ENCODE data around the gene KPRP. TPM values are rescaled to one million over a fixed set of nuclear protein-coding genes. Genes with fewer than 3 reads are reported as not detected.

The KPRP gene
- total RNA-seq, 1 experiment from 2014 or later = not detected

GRCh38 chr1:152796421-152796820 is 38.6 kb downstream of the KPRP start, which contains the start of gene LCE1D:
Gene LCE1D, plus strand, starts transcription at chr1:152796721. Its CDS starts 1,074 bp downstream, at chr1:152797795.
- no peaks in the 10 kb centered on the region for H3K27me3 ChIP-seq (replicated peaks; ENCODE audit: control insufficient read depth, insufficient read depth, low read length)
- no peak within 1 kb of the TSS for H3K4me3 Mint-ChIP-seq (ENCODE audit: unreplicated experiment)
- no peaks in the 10 kb centered on the region; the same call in 1 of the 2 replicates for H3K9me3 ChIP-seq
- no peak within 1 kb of the TSS for H3K4me3 ChIP-seq (ENCODE audit: low read depth, low read length)
- CTCF ChIA-PET = no interaction called here
- H3K27me3 Mint-ChIP-seq (ENCODE audit: insufficient read depth, unreplicated experiment) = peaks cover 16% of the 10 kb centered on the region
- intact Hi-C loops (cut with micrococcal nuclease; ENCODE audit: unreplicated experiment) = no loop called here
- no peaks in the 10 kb centered on the region for H3K36me3 ChIP-seq (ENCODE audit: control insufficient read depth, insufficient read depth, low read length)
- POLR2A ChIA-PET = no interaction called here
- TF ChIP-seq CTCF (IDR thresholded peaks at IDR 0.05; ENCODE audit: insufficient read depth in 1 of 2, low read depth in 1 of 2, low read length in 1 of 2, severe bottlenecking in 1 of 2, unreplicated experiment in 1 of 2) = no peak
- H3K4me1 ChIP-seq = no peaks in the 10 kb centered on the region
- BruUV-seq (replicated peaks) = no TSS peak
- H3K4me1 Mint-ChIP-seq (ENCODE audit: low read depth, unreplicated experiment) = no peaks in the 10 kb centered on the region
- no peak within 1 kb of the TSS for H3K27ac Mint-ChIP-seq (ENCODE audit: unreplicated experiment)
- no peaks in the 10 kb centered on the region for H3K36me3 Mint-ChIP-seq (ENCODE audit: insufficient read depth, unreplicated experiment)
- DNase-seq = no peak
- H3K9me3 Mint-ChIP-seq (ENCODE audit: unreplicated experiment) = no peaks in the 10 kb centered on the region

GRCh38 chr1:152801333-152801732 is 43.5 kb downstream of the KPRP start:
- Mint-ChIP-seq H3K4me1 (ENCODE audit: low read depth, unreplicated experiment) (no peaks in the 10 kb centered on the region), H3K4me3 (ENCODE audit: unreplicated experiment) (no peak overlapping the region), H3K27ac (ENCODE audit: unreplicated experiment) (no peak overlapping the region), H3K36me3 (ENCODE audit: insufficient read depth, unreplicated experiment) (no peaks in the 10 kb centered on the region), H3K27me3 (ENCODE audit: insufficient read depth, unreplicated experiment) (peaks cover 31% of the 10 kb centered on the region), H3K9me3 (ENCODE audit: unreplicated experiment) (no peaks in the 10 kb centered on the region)
- Histone ChIP-seq H3K36me3 (ENCODE audit: control insufficient read depth, insufficient read depth, low read length) (no peaks in the 10 kb centered on the region), H3K9me3 (no peaks in the 10 kb centered on the region; the same call in 1 of the 2 replicates), H3K27me3 (replicated peaks; ENCODE audit: control insufficient read depth, insufficient read depth, low read length) (no peaks in the 10 kb centered on the region), H3K4me3 (ENCODE audit: low read depth, low read length) (no peak overlapping the region), H3K4me1 (no peaks in the 10 kb centered on the region)
- ChIA-PET CTCF (no interaction called here), POLR2A (no interaction called here)
- no peak for TF ChIP-seq CTCF (IDR thresholded peaks at IDR 0.05; ENCODE audit: insufficient read depth in 1 of 2, low read depth in 1 of 2, low read length in 1 of 2, severe bottlenecking in 1 of 2, unreplicated experiment in 1 of 2)
- no TSS peak for BruUV-seq (replicated peaks)
- no peak for DNase-seq
- intact Hi-C loops (cut with micrococcal nuclease; ENCODE audit: unreplicated experiment) = no loop called here

GRCh38 chr1:152806576-152806975 is 48.8 kb downstream of the KPRP start, which contains the start of gene LCE1C:
Gene LCE1C, minus strand, starts transcription at chr1:152806651. Its CDS starts 1,173 bp downstream, at chr1:152805478.
- H3K4me3 Mint-ChIP-seq (ENCODE audit: unreplicated experiment) = no peak within 1 kb of the TSS
- no TSS peak for BruUV-seq (replicated peaks)
- no peaks in the 10 kb centered on the region for H3K9me3 Mint-ChIP-seq (ENCODE audit: unreplicated experiment)
- DNase-seq = no peak
- POLR2A ChIA-PET = no interaction called here
- Histone ChIP-seq H3K27me3 (replicated peaks; ENCODE audit: control insufficient read depth, insufficient read depth, low read length) (no peaks in the 10 kb centered on the region), H3K36me3 (ENCODE audit: control insufficient read depth, insufficient read depth, low read length) (no peaks in the 10 kb centered on the region), H3K4me1 (no peaks in the 10 kb centered on the region), H3K9me3 (no peaks in the 10 kb centered on the region), H3K4me3 (ENCODE audit: low read depth, low read length) (no peak within 1 kb of the TSS)
- CTCF ChIA-PET = no interaction called here
- no peaks in the 10 kb centered on the region for H3K36me3 Mint-ChIP-seq (ENCODE audit: insufficient read depth, unreplicated experiment)
- no peak within 1 kb of the TSS for H3K27ac Mint-ChIP-seq (ENCODE audit: unreplicated experiment)
- no peaks in the 10 kb centered on the region for H3K4me1 Mint-ChIP-seq (ENCODE audit: low read depth, unreplicated experiment)
- TF ChIP-seq CTCF (IDR thresholded peaks at IDR 0.05; ENCODE audit: insufficient read depth in 1 of 2, low read depth in 1 of 2, low read length in 1 of 2, severe bottlenecking in 1 of 2, unreplicated experiment in 1 of 2) = no peak
- intact Hi-C loops (cut with micrococcal nuclease; ENCODE audit: unreplicated experiment) = no loop called here
- H3K27me3 Mint-ChIP-seq (ENCODE audit: insufficient read depth, unreplicated experiment) = peaks cover 27% of the 10 kb centered on the region
